CD4-positive, CD25-positive, alpha-beta regulatory T cell (primary cell): Measurements from ENCODE around the gene MYOZ1. TPM values are rescaled to one million over a fixed set of nuclear protein-coding genes. Genes with fewer than 3 reads are reported as not detected.

Experiments used
- ATAC-seq, 2 donors: fragments of 150-1000 bp; cut with Tn5 transposase; one replicate each; pipeline ENCODE4 v1.10.0; 2021; ENCODE audit warnings: low read depth in 2 of 2, moderate number of reproducible peaks in 2 of 2, moderate library complexity in 1 of 2
- DNase-seq, 3 donors: peaks; one replicate each; pipeline versions ENCODE4 v3.0.0 to v3.0.0-alpha.2; 2012 to 2022; ENCODE audit warnings: mixed read lengths in 1 of 3
- H3K27ac ChIP-seq: one replicate; pipeline ENCODE4 v1.7.0; 2013; ENCODE audit warnings: mild to moderate bottlenecking, low read length; ENCODE audit not compliant: insufficient read depth, poor library complexity, severe bottlenecking
- H3K27me3 ChIP-seq: one replicate; pipeline ENCODE4 v1.7.0; 2013; ENCODE audit warnings: low read length; ENCODE audit not compliant: control insufficient read depth, insufficient read depth
- H3K36me3 ChIP-seq: one replicate; pipeline ENCODE4 v1.7.0; 2013; ENCODE audit warnings: mild to moderate bottlenecking, low read length, moderate library complexity; ENCODE audit not compliant: control insufficient read depth, insufficient read depth
- H3K4me1 ChIP-seq: 2 replicates; pipeline ENCODE4 v1.7.0; 2013; ENCODE audit warnings: mild to moderate bottlenecking, low read length; ENCODE audit not compliant: insufficient read depth, control insufficient read depth, poor library complexity, severe bottlenecking
- H3K4me3 ChIP-seq: one replicate; pipeline ENCODE4 v1.7.0; 2013; ENCODE audit warnings: low read depth, mild to moderate bottlenecking, low read length, moderate library complexity
- H3K9me3 ChIP-seq, 2 experiments: 1 replicate in 1 of 2; 2 replicates in 1 of 2; pipeline ENCODE4 v1.7.0; 2013; ENCODE audit warnings: low read length in 2 of 2, mild to moderate bottlenecking in 1 of 2, moderate library complexity in 1 of 2; ENCODE audit not compliant: control insufficient read depth in 2 of 2
- H3K27ac Mint-ChIP-seq, 3 donors: one replicate each; pipeline ENCODE4 v1.8.0; 2020 to 2022; ENCODE audit warnings: mild to moderate bottlenecking in 3 of 3, mixed read lengths in 3 of 3, moderate library complexity in 2 of 3
- H3K27me3 Mint-ChIP-seq: one replicate; pipeline ENCODE4 v1.8.0; 2022; ENCODE audit warnings: mild to moderate bottlenecking, mixed read lengths
- H3K36me3 Mint-ChIP-seq: one replicate; pipeline ENCODE4 v1.8.0; 2020; ENCODE audit warnings: mixed read lengths
- H3K4me1 Mint-ChIP-seq, 4 donors: one replicate each; pipeline ENCODE4 v1.8.0; 2020 to 2022; ENCODE audit warnings: mixed read lengths in 4 of 4, mild to moderate bottlenecking in 1 of 4
- H3K4me3 Mint-ChIP-seq, 4 donors: one replicate each; pipeline ENCODE4 v1.8.0; 2020 to 2022; ENCODE audit warnings: mild to moderate bottlenecking in 4 of 4, mixed read lengths in 4 of 4, moderate library complexity in 3 of 4
- H3K9me3 Mint-ChIP-seq, 7 donors: one replicate each; pipeline ENCODE4 v1.8.0; 2020 to 2022; ENCODE audit warnings: mixed read lengths in 7 of 7, mild to moderate bottlenecking in 3 of 7, moderate library complexity in 2 of 7
- polyA plus RNA-seq, 4 donors: library from polyadenylated mRNA; unstranded; fragments of 300-500 nt; fragmentation: Illumina TruSeq; gene quantifications; one replicate each; pipeline ENCODE4 v1.2.3, GENCODE V29; 2021
- total RNA-seq: library from RNA; stranded (reverse); gene quantifications from one replicate; pipeline ENCODE4 v1.2.3, GENCODE V29; 2022

MYOZ1 gene
- total and polyA plus RNA-seq, 5 donors from 2014 or later = not detected

GRCh38 chr10:73645251-73645650 is 4.0 kb upstream of the MYOZ1 start:
- H3K9me3 ChIP-seq = no peaks in the 10 kb centered on the region
- H3K4me1 ChIP-seq = peaks cover 21% of the 10 kb centered on the region
- no peak for DNase-seq
- Mint-ChIP-seq H3K4me1 (peaks cover 0 to 17% (median 7%) of the 10 kb centered on the region in 4 donors), H3K36me3 (no peaks in the 10 kb centered on the region), H3K27me3 (peaks cover 9% of the 10 kb centered on the region), H3K27ac (peak overlapping the region in 1 of 3 donors; percentile 6), H3K9me3 (no peaks in the 10 kb centered on the region), H3K4me3 (peak overlapping the region in 1 of 4 donors; percentile 15)
- no peaks in the 10 kb centered on the region for H3K36me3 ChIP-seq
- no peak overlapping the region for H3K27ac ChIP-seq
- H3K4me3 ChIP-seq = no peak overlapping the region
- ATAC-seq = no peak
- peaks cover 3% of the 10 kb centered on the region for H3K27me3 ChIP-seq

DNA sequence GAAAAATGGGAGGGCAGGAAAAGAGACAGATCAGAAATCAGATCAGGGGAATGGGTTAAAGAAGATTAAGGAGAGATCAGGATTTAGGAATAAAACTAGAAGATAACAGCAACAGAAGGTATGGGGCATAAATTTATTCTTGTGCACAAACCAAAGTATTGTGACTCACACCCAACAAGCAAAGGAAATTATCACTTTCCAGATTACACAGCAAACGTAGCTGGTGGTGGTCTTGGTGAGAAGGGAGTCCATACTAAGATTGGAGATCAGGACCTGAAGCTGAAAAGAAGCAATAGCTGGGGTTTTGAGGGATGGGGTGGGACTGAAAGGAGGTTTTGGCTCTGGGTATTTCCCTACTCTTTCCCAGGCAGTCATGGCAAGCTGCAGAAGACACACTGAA is 3.5 kb upstream of the MYOZ1 start:
- H3K36me3 ChIP-seq = no peaks in the 10 kb centered on the region
- Mint-ChIP-seq H3K27me3 (peaks cover 9% of the 10 kb centered on the region), H3K36me3 (no peaks in the 10 kb centered on the region), H3K9me3 (no peaks in the 10 kb centered on the region), H3K4me3 (no peak overlapping the region), H3K4me1 (peaks cover 0 to 17% (median 7%) of the 10 kb centered on the region in 4 donors), H3K27ac (no peak overlapping the region)
- H3K27ac ChIP-seq = no peak overlapping the region
- ATAC-seq (no peak), DNase-seq (no peak)
- no peaks in the 10 kb centered on the region for H3K9me3 ChIP-seq
- peaks cover 3% of the 10 kb centered on the region for H3K27me3 ChIP-seq
- no peak overlapping the region for H3K4me3 ChIP-seq
- H3K4me1 ChIP-seq = peaks cover 21% of the 10 kb centered on the region

GRCh38 chr10:73644015-73644743 is 2.9 kb upstream of the MYOZ1 start:
- Histone ChIP-seq H3K9me3 (no peaks in the 10 kb centered on the region), H3K4me1 (peaks cover 21% of the 10 kb centered on the region), H3K4me3 (no peak overlapping the region), H3K36me3 (no peaks in the 10 kb centered on the region), H3K27ac (no peak overlapping the region), H3K27me3 (peaks cover 3% of the 10 kb centered on the region)
- DNase-seq (peak; percentile 38 to 69 (median 64)), ATAC-seq (peak; percentile 63 to 67)
- Mint-ChIP-seq H3K36me3 (no peaks in the 10 kb centered on the region), H3K9me3 (no peaks in the 10 kb centered on the region), H3K27ac (peak overlapping the region in 2 of 3 donors; percentile 17 to 20), H3K4me3 (peak overlapping the region in 1 of 4 donors; percentile 26), H3K4me1 (peaks cover 0 to 14% (median 6%) of the 10 kb centered on the region in 4 donors), H3K27me3 (peaks cover 9% of the 10 kb centered on the region)

GRCh38 chr10:73643362-73643761 is 2.1 kb upstream of the MYOZ1 start:
- no peak overlapping the region for H3K4me3 ChIP-seq
- peaks cover 9% of the 10 kb centered on the region for H3K27me3 Mint-ChIP-seq
- no peaks in the 10 kb centered on the region for H3K36me3 Mint-ChIP-seq
- H3K4me1 ChIP-seq = peaks cover 21% of the 10 kb centered on the region
- H3K9me3 Mint-ChIP-seq = no peaks in the 10 kb centered on the region
- H3K9me3 ChIP-seq = no peaks in the 10 kb centered on the region
- H3K27me3 ChIP-seq = peaks cover 3% of the 10 kb centered on the region
- H3K27ac ChIP-seq = no peak overlapping the region
- H3K4me1 Mint-ChIP-seq = peaks cover 0 to 14% (median 6%) of the 10 kb centered on the region in 4 donors
- peak overlapping the region in 1 of 3 donors; percentile 56 for H3K27ac Mint-ChIP-seq
- no peak for DNase-seq
- H3K36me3 ChIP-seq = no peaks in the 10 kb centered on the region
- H3K4me3 Mint-ChIP-seq = no peak overlapping the region
- ATAC-seq = no peak

- no peaks in the 10 kb centered on the region for H3K9me3 ChIP-seq
- no peak overlapping the region for H3K27ac ChIP-seq
- H3K27me3 ChIP-seq = peaks cover 3% of the 10 kb centered on the region
- no peak overlapping the region for H3K4me3 ChIP-seq
- no peaks in the 10 kb centered on the region for H3K36me3 Mint-ChIP-seq
- H3K4me1 ChIP-seq = peaks cover 9% of the 10 kb centered on the region
- H3K4me3 Mint-ChIP-seq = no peak overlapping the region
- peaks cover 9% of the 10 kb centered on the region for H3K27me3 Mint-ChIP-seq
- H3K27ac Mint-ChIP-seq = no peak overlapping the region
- H3K9me3 Mint-ChIP-seq = no peaks in the 10 kb centered on the region
- no peak for DNase-seq
- no peaks in the 10 kb centered on the region for H3K36me3 ChIP-seq
- ATAC-seq = no peak
- H3K4me1 Mint-ChIP-seq = peaks cover 0 to 8% (median 4%) of the 10 kb centered on the region in 4 donors
These were observed 2.0 kb downstream of the MYOZ1 start for GRCh38 chr10:73639286-73639685.

DNA sequence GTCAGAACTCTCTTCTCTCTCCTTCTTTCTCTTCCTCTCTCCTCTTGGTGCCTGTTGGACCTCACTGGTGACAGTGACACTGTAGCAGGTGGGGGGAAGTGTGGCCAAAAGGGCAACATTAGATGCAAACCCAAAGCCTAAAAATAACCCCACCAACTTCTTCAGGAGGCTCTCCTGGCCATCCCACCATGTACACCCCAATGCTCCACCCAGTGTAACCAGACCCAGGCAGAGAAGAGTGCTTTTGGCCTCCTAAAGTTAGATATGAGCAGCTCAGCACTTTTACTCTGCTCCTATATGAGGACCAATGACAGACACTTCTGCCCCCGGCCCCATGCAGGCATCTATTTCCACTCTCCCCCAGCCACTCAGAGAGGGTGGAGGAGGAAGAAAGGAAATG is 5.5 kb downstream of the MYOZ1 start:
- no peaks in the 10 kb centered on the region for H3K36me3 Mint-ChIP-seq
- H3K4me1 Mint-ChIP-seq = no peaks in the 10 kb centered on the region
- no peaks in the 10 kb centered on the region for H3K36me3 ChIP-seq
- no peak overlapping the region for H3K27ac Mint-ChIP-seq
- DNase-seq = no peak
- no peaks in the 10 kb centered on the region for H3K27me3 ChIP-seq
- H3K9me3 ChIP-seq = no peaks in the 10 kb centered on the region
- peaks cover 5% of the 10 kb centered on the region for H3K27me3 Mint-ChIP-seq
- H3K9me3 Mint-ChIP-seq = no peaks in the 10 kb centered on the region
- no peaks in the 10 kb centered on the region for H3K4me1 ChIP-seq
- H3K4me3 ChIP-seq = no peak overlapping the region
- H3K4me3 Mint-ChIP-seq = no peak overlapping the region
- no peak for ATAC-seq
- H3K27ac ChIP-seq = no peak overlapping the region

DNA sequence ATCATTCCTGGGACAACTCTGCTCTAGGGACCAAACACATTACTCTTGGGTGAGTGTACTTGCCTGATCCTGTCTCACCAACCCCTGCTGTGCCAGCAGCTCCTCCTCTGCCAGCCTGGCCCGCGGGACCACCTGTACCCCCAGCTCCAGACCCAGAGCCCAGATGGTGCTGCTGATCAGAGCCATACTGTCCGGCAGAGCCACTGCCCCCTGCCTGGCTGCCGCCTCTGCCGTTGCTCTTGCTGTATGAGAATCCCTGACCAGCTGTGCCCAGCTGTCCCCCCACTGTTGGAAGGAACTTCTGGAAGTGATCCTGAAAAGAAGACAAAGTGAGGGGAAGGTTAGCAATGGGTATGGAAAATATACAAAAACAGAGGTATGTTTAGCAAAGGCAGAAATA is 6.9 kb downstream of the MYOZ1 start:
- ATAC-seq = no peak
- Mint-ChIP-seq H3K36me3 (no peaks in the 10 kb centered on the region), H3K9me3 (no peaks in the 10 kb centered on the region), H3K4me3 (no peak overlapping the region), H3K27me3 (no peaks in the 10 kb centered on the region), H3K4me1 (no peaks in the 10 kb centered on the region), H3K27ac (peak overlapping the region in 1 of 3 donors; percentile 42)
- Histone ChIP-seq H3K27me3 (no peaks in the 10 kb centered on the region), H3K4me3 (no peak overlapping the region), H3K4me1 (no peaks in the 10 kb centered on the region), H3K36me3 (no peaks in the 10 kb centered on the region), H3K27ac (no peak overlapping the region), H3K9me3 (no peaks in the 10 kb centered on the region)
- DNase-seq = no peak

GRCh38 chr10:73629165-73629564 is 12.1 kb downstream of the MYOZ1 start:
- Mint-ChIP-seq H3K4me1 (peaks cover 10 to 28% (median 14%) of the 10 kb centered on the region in 4 donors), H3K4me3 (peak overlapping the region in 1 of 4 donors; percentile 14), H3K27me3 (no peaks in the 10 kb centered on the region), H3K9me3 (no peaks in the 10 kb centered on the region), H3K36me3 (no peaks in the 10 kb centered on the region), H3K27ac (no peak overlapping the region)
- H3K4me1 ChIP-seq = peaks cover 19% of the 10 kb centered on the region
- no peaks in the 10 kb centered on the region for H3K9me3 ChIP-seq
- no peaks in the 10 kb centered on the region for H3K36me3 ChIP-seq
- DNase-seq (no peak), ATAC-seq (no peak)
- H3K4me3 ChIP-seq = no peak overlapping the region
- H3K27ac ChIP-seq = no peak overlapping the region
- no peaks in the 10 kb centered on the region for H3K27me3 ChIP-seq
